OCI-LY3 (cell line): Measurements from ENCODE around the gene NUMBL.

Source experiments
- EZH2phosphoT487 ChIP-seq: fragments of 200-600 bp; shearing (Covaris generic); IDR thresholded peaks from 2 replicates; pipeline ENCODE4 v1.6.1; 2018; ENCODE audit warnings: antibody characterized with exemption, mixed run types, low read depth
- TF ChIP-seq, protein P1 (sequence below): fragments of 200-600, 300-600 bp; sonication (generic); IDR thresholded peaks from 2 replicates; pipeline ENCODE4 v1.5.1; 2014; ENCODE audit warnings: antibody characterized with exemption, low read length, low read depth

- TF ChIP-seq, protein P1, sequence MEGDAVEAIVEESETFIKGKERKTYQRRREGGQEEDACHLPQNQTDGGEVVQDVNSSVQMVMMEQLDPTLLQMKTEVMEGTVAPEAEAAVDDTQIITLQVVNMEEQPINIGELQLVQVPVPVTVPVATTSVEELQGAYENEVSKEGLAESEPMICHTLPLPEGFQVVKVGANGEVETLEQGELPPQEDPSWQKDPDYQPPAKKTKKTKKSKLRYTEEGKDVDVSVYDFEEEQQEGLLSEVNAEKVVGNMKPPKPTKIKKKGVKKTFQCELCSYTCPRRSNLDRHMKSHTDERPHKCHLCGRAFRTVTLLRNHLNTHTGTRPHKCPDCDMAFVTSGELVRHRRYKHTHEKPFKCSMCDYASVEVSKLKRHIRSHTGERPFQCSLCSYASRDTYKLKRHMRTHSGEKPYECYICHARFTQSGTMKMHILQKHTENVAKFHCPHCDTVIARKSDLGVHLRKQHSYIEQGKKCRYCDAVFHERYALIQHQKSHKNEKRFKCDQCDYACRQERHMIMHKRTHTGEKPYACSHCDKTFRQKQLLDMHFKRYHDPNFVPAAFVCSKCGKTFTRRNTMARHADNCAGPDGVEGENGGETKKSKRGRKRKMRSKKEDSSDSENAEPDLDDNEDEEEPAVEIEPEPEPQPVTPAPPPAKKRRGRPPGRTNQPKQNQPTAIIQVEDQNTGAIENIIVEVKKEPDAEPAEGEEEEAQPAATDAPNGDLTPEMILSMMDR = no peak
- TF ChIP-seq EZH2phosphoT487 = no peak
Observed at GRCh38 chr19:40639638-40639982, 50.8 kb downstream of the NUMBL start.
